ENCODE measurements around the gene PRICKLE3.

DNA sequence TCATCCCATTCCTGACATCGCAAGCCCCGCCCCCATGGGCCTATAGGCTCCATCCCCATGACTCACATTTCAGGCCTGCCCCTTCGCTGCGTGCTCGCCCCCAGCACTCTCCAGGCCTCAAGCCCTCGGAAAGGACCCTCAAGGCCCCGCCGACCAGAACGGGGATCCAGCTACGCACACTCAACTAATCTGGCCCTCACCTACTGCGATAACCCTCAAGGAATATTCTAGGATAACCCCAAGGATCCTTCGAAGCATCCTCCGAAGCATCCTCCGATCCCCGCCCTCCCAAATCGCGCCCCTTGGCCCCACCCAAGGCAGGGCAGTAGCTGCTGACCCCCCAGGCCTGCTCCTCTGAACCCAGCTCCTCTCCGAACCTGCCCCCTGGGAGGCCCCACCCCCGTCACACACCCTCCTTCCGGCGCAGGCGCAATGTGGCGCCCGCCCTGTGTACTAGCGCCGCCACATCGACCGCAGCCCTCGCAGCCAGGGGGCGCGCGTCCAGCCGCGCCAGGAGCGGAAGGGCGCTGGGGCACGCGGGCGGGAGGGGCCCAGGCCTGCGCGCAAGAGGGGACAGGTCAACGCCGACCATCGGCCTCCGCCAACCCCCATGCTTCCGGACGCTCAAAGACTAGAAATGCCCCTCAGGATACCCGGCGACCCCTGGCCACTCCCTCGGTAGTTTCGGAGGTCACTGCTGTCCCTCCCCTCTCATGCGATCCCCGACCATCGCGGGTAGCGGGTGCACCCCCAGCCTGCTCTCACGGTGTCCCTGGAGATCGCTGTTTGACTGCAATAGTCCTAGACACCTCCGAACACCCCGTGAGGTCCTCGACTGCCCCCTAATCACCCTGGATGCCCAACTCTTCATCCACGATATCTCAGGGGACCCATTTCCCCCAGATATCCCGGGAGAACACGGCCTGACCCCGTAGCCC, 30.0 kb downstream of the PRICKLE3 start:
- TF ChIP-seq, protein P1, sequence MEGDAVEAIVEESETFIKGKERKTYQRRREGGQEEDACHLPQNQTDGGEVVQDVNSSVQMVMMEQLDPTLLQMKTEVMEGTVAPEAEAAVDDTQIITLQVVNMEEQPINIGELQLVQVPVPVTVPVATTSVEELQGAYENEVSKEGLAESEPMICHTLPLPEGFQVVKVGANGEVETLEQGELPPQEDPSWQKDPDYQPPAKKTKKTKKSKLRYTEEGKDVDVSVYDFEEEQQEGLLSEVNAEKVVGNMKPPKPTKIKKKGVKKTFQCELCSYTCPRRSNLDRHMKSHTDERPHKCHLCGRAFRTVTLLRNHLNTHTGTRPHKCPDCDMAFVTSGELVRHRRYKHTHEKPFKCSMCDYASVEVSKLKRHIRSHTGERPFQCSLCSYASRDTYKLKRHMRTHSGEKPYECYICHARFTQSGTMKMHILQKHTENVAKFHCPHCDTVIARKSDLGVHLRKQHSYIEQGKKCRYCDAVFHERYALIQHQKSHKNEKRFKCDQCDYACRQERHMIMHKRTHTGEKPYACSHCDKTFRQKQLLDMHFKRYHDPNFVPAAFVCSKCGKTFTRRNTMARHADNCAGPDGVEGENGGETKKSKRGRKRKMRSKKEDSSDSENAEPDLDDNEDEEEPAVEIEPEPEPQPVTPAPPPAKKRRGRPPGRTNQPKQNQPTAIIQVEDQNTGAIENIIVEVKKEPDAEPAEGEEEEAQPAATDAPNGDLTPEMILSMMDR (IDR thresholded peaks at IDR 0.05): peak; percentile 24 to 82 (median 56)
- peak in 1 of 2 donors; percentile 73 for TF ChIP-seq POLR2A (IDR thresholded peaks at IDR 0.05)

Measured in thyroid gland (tissue), 4 donors.